K562 (cell line): ENCODE measurements around the gene BIRC5. TPM values are rescaled to one million over a fixed set of nuclear protein-coding genes. Genes with fewer than 3 reads are reported as not detected.

Experiments used
- CREBBP ChIP-seq: IDR thresholded peaks from one replicate; pipeline ENCODE4 v1.6.1; 2012; ENCODE audit warnings: low read depth, mild to moderate bottlenecking, control low read depth, inconsistent platforms, low read length
- KLF16 ChIP-seq: IDR thresholded peaks from 2 replicates; pipeline ENCODE4 v1.6.1; 2016; ENCODE audit warnings: antibody characterized with exemption
- SMAD1 ChIP-seq: fragments of 150-350 bp; IDR thresholded peaks from 2 replicates; pipeline ENCODE4 v1.6.1; 2014; ENCODE audit warnings: low read length, low read depth; ENCODE audit not compliant: partially characterized antibody
- SMAD4 ChIP-seq: fragments of 250-450 bp; sonication (Bioruptor Pico); conservative IDR thresholded peaks from 2 replicates; pipeline ENCODE4 v1.8.0; 2021; ENCODE audit warnings: inconsistent platforms, mild to moderate bottlenecking, moderate library complexity
- SNRNP70 ChIP-seq: fragments of 200-400 bp; formaldehyde crosslinking; optimal IDR thresholded peaks from 2 replicates; pipeline ENCODE3; 2017; ENCODE audit warnings: low read depth, low read length
- ZNF507 ChIP-seq: conservative IDR thresholded peaks from 2 replicates; pipeline ENCODE4 v1.6.1; 2017; ENCODE audit warnings: missing genetic modification characterization, missing compliant biosample characterization
- ZNF592 ChIP-seq: fragments of 450-650 bp; IDR thresholded peaks from 2 replicates; pipeline ENCODE4 v1.6.1; 2017; ENCODE audit warnings: antibody characterized with exemption, mild to moderate bottlenecking
- polyA plus RNA-seq, 8 experiments: library from polyadenylated mRNA; depleted of rRNA in 4 of 8; stranded (reverse) in 5 of 8; unstranded in 3 of 8; fragments of >200 nt; fragmentation: Nextera tagmentation in 2 of 8; fragmentation: Illumina TruSeq in 1 of 8; extraction: Ambion mirVana in 2 of 8; extraction: Trizol in 1 of 8; gene quantifications; 2 replicates each; pipeline versions ENCODE4 v1.2.1 to v1.2.3, GENCODE V29; 2011 to 2014; ENCODE audit warnings: inconsistent platforms in 1 of 8, missing spikeins in 1 of 8
- total RNA-seq, 7 experiments: library from RNA; depleted of rRNA in 6 of 7; stranded (reverse); fragments of >200 nt in 6 of 7; fragmentation: Illumina TruSeq in 2 of 7; extraction: Trizol in 2 of 7; gene quantifications; 2 replicates each; pipeline versions ENCODE4 v1.2.1 to v1.2.3, GENCODE V29; 2011 to 2021; ENCODE audit warnings: low replicate concordance in 1 of 7
- TF ChIP-seq, protein P1 (sequence below): fragments of 450-650 bp; IDR thresholded peaks from 2 replicates; pipeline ENCODE4 v1.7.1; 2018; ENCODE audit warnings: mild to moderate bottlenecking, low read depth; ENCODE audit not compliant: partially characterized antibody
- TF ChIP-seq, protein P2 (sequence below), 3 experiments: fragments of 200-800 bp in 1 of 3; sonication (Bioruptor generic) in 1 of 3; sonication (generic) in 1 of 3; formaldehyde crosslinking in 1 of 3; IDR thresholded peaks; 2 replicates each; pipeline versions ENCODE4 v1.6.1 to v1.8.0; 2016 to 2022; ENCODE audit warnings: mild to moderate bottlenecking in 2 of 3, missing compliant biosample characterization in 2 of 3, missing genetic modification characterization in 2 of 3, missing genetic modification reagents in 1 of 3
- TF ChIP-seq, protein P3 (sequence below): sonication (generic); formaldehyde crosslinking; IDR thresholded peaks from 2 replicates; pipeline ENCODE4 v1.8.0; 2022; ENCODE audit warnings: mild to moderate bottlenecking, missing genetic modification reagents
- TF ChIP-seq, protein P4 (sequence below), 2 experiments: IDR thresholded peaks; 2 replicates each; pipeline ENCODE4 v1.6.1; 2012; ENCODE audit warnings: improper control_type of control experiment in 2 of 2, low read depth in 2 of 2, low read length in 2 of 2, borderline replicate concordance in 1 of 2

The BIRC5 gene
- total and polyA plus RNA-seq, 9 of the 15 experiments (the other 6 are each of a cell fraction or from before 2014, with no cell fraction given) = 64.4 to 140 (median 101) TPM

GRCh38 chr17:78258323-78259191, 44.5 kb downstream of the BIRC5 start (continued):
- TF ChIP-seq, protein P1, sequence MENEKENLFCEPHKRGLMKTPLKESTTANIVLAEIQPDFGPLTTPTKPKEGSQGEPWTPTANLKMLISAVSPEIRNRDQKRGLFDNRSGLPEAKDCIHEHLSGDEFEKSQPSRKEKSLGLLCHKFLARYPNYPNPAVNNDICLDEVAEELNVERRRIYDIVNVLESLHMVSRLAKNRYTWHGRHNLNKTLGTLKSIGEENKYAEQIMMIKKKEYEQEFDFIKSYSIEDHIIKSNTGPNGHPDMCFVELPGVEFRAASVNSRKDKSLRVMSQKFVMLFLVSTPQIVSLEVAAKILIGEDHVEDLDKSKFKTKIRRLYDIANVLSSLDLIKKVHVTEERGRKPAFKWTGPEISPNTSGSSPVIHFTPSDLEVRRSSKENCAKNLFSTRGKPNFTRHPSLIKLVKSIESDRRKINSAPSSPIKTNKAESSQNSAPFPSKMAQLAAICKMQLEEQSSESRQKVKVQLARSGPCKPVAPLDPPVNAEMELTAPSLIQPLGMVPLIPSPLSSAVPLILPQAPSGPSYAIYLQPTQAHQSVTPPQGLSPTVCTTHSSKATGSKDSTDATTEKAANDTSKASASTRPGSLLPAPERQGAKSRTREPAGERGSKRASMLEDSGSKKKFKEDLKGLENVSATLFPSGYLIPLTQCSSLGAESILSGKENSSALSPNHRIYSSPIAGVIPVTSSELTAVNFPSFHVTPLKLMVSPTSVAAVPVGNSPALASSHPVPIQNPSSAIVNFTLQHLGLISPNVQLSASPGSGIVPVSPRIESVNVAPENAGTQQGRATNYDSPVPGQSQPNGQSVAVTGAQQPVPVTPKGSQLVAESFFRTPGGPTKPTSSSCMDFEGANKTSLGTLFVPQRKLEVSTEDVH = no peak
- TF ChIP-seq, protein P2, sequence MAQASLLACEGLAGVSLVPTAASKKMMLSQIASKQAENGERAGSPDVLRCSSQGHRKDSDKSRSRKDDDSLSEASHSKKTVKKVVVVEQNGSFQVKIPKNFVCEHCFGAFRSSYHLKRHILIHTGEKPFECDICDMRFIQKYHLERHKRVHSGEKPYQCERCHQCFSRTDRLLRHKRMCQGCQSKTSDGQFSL (CRISPR knock-in tag; IDR thresholded peaks at IDR 0.05) = peak; percentile 89
- TF ChIP-seq, protein P2 (tag; IDR thresholded peaks at IDR 0.05) = peak in 1 of 2 experiments; percentile 99; a peak in 2 of 4 replicates
- no peak for TF ChIP-seq ZNF507 (tag)
- TF ChIP-seq SMAD4 (CRISPR knock-in tag) = peak; percentile 80
- TF ChIP-seq ZNF592 = peak; percentile 94
- no peak for TF ChIP-seq SMAD1
- no peak for TF ChIP-seq SNRNP70
- TF ChIP-seq KLF16 = peak; percentile 77; the same call in 1 of the 2 replicates
- TF ChIP-seq CREBBP = no peak
- TF ChIP-seq, protein P3, sequence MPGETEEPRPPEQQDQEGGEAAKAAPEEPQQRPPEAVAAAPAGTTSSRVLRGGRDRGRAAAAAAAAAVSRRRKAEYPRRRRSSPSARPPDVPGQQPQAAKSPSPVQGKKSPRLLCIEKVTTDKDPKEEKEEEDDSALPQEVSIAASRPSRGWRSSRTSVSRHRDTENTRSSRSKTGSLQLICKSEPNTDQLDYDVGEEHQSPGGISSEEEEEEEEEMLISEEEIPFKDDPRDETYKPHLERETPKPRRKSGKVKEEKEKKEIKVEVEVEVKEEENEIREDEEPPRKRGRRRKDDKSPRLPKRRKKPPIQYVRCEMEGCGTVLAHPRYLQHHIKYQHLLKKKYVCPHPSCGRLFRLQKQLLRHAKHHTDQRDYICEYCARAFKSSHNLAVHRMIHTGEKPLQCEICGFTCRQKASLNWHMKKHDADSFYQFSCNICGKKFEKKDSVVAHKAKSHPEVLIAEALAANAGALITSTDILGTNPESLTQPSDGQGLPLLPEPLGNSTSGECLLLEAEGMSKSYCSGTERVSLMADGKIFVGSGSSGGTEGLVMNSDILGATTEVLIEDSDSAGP (CRISPR knock-in tag) = no peak
- TF ChIP-seq, protein P4, sequence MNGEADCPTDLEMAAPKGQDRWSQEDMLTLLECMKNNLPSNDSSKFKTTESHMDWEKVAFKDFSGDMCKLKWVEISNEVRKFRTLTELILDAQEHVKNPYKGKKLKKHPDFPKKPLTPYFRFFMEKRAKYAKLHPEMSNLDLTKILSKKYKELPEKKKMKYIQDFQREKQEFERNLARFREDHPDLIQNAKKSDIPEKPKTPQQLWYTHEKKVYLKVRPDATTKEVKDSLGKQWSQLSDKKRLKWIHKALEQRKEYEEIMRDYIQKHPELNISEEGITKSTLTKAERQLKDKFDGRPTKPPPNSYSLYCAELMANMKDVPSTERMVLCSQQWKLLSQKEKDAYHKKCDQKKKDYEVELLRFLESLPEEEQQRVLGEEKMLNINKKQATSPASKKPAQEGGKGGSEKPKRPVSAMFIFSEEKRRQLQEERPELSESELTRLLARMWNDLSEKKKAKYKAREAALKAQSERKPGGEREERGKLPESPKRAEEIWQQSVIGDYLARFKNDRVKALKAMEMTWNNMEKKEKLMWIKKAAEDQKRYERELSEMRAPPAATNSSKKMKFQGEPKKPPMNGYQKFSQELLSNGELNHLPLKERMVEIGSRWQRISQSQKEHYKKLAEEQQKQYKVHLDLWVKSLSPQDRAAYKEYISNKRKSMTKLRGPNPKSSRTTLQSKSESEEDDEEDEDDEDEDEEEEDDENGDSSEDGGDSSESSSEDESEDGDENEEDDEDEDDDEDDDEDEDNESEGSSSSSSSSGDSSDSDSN (IDR thresholded peaks at IDR 0.05; ENCODE audit: borderline replicate concordance in 1 of 2, low read depth in 2 of 2, low read length in 2 of 2) = no peak
